ENCODE results near the gene LTBP3.

- TF ChIP-seq, protein P1, sequence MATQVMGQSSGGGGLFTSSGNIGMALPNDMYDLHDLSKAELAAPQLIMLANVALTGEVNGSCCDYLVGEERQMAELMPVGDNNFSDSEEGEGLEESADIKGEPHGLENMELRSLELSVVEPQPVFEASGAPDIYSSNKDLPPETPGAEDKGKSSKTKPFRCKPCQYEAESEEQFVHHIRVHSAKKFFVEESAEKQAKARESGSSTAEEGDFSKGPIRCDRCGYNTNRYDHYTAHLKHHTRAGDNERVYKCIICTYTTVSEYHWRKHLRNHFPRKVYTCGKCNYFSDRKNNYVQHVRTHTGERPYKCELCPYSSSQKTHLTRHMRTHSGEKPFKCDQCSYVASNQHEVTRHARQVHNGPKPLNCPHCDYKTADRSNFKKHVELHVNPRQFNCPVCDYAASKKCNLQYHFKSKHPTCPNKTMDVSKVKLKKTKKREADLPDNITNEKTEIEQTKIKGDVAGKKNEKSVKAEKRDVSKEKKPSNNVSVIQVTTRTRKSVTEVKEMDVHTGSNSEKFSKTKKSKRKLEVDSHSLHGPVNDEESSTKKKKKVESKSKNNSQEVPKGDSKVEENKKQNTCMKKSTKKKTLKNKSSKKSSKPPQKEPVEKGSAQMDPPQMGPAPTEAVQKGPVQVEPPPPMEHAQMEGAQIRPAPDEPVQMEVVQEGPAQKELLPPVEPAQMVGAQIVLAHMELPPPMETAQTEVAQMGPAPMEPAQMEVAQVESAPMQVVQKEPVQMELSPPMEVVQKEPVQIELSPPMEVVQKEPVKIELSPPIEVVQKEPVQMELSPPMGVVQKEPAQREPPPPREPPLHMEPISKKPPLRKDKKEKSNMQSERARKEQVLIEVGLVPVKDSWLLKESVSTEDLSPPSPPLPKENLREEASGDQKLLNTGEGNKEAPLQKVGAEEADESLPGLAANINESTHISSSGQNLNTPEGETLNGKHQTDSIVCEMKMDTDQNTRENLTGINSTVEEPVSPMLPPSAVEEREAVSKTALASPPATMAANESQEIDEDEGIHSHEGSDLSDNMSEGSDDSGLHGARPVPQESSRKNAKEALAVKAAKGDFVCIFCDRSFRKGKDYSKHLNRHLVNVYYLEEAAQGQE (IDR thresholded peaks at IDR 0.05), result no peak
- TF ChIP-seq CTCF (IDR thresholded peaks at IDR 0.05; ENCODE audit: low read depth, low read length, missing input control) (peak; percentile 55), JUND (IDR thresholded peaks at IDR 0.05) (no peak), GABPA (IDR thresholded peaks at IDR 0.05 in 1 of 2, conservative IDR thresholded peaks at IDR 0.05 in 1 of 2) (no peak), SP1 (IDR thresholded peaks at IDR 0.05) (no peak), YY1 (IDR thresholded peaks at IDR 0.05) (no peak), FOXA1 (IDR thresholded peaks at IDR 0.05) (no peak), NR2F2 (IDR thresholded peaks at IDR 0.05) (no peak)
- TF ChIP-seq, protein P2, sequence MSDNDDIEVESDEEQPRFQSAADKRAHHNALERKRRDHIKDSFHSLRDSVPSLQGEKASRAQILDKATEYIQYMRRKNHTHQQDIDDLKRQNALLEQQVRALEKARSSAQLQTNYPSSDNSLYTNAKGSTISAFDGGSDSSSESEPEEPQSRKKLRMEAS (IDR thresholded peaks at IDR 0.05), result no peak
Observed at GRCh38 chr11:65588199-65589054, 30.3 kb upstream of the LTBP3 start.

All from liver (tissue), 3 donors.